GM19468 (cell line): ENCODE measurements around the gene NBEA.

ENCODE experiments used
- ATAC-seq: cut with Tn5 transposase; IDR thresholded peaks from one replicate; pipeline ENCODE4 v1.9.1; 2021; ENCODE audit warnings: mild to moderate bottlenecking, moderate library complexity, moderate number of reproducible peaks; ENCODE audit not compliant: unreplicated experiment; ENCODE audit errors: extremely low read depth

NBEA gene

DNA sequence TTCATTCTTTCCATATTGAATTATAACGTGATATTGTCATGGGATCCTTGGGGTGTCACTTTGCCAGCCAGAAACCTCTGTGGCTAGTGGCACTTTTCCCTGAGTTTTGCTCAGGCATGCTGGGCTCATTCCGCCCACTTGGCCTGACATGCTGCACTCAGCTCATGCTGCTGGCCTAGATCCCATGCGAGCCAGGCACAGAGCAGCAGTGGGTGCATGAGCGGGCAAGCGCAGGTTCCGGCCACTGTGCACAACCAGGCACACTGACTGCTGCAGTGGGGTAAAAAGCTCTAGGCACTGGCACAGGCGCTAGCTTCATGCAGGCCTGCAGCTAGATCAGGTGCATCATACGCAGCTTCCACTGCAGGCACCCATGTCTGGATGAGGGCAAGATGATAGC is 313.2 kb downstream of the NBEA start:
- no peak for ATAC-seq

DNA sequence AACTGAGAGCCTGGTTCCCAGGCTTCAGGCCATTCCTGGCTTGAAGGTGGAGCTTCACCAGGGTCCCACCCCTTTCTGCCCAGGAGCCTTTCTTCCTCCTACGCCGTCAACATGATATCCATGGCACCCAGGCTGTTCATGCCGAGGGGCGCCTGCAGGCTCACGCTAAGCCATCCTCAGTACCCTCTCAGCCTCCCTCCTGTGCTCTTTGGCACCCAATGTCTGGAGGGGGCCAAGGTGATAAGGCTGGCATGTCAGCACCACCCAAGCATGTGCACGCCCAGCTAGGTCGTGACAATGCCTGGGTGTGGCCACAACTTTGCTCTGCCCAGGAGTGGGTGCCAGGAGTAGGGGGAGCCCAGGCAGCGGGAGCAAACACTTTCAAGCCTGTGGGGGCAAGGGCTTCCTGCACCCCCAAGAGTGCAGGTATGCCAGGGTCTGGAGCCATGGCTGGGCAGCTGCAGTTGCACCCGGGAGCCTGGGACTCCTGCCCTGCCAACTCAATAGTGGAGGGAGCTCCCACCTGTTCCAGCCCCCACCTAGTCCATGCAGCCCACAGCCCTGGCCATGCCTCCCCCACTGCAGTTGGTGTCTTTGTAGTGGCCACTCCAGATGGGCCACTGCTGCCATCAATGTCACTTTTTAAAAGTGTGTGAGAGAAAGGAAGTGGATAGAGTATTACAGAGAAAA is 314.5 kb downstream of the NBEA start:
- no peak for ATAC-seq

DNA sequence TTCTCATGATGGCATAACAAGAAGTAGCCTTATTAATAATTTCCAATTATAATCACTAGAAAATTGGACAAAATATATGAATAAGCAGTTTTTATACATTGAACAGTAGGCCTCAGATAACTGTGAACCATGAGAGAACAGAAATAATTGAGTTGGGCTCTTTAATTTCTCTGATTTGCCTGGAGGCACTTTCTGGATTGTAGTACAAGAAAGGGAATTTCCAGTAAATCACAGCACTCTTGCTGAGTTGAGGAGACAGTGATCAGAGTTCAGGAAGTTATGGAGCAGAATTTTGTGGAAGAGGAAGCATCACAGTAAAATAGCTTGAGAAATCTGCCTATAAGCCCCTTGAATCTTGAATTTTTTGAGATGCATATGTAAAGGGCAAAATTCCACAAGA is 318.2 kb downstream of the NBEA start:
- no peak for ATAC-seq

DNA sequence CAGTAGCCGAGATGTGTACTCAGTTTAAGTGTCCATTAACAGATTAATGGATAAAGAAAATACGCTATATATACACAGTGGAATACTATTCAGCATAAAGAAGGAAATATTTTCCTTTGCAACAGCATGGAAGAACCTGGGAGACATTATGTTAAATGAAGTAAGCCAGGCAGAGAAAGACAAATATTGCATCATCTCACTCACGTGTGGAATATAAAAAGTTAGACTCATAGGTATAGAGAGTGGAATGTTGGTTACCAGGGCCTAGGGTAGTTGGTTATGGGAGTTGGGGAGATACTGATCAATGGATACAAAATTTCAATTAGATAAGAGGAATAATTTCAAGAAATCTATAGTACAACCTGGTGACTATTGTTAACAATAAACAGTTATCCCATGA is 324.3 kb downstream of the NBEA start:
- ATAC-seq: no peak

DNA sequence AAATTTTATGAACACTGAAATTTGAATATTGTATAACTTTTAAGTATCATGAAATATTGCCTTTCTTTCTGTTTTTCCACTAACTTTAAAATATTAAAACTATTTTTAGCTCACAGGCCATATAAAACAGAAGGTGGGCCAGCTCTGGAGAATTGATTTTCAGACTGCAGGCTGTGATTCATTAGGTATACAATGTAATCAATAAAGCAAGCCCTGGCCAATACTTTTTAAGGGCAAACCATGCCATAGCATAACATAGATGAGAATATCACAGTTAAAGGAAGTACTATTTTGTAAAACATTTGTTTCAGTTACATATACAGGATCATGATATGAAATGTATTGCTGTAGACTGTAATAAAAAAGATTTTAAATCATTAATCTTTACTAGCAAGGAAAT is 336.8 kb downstream of the NBEA start:
- no peak for ATAC-seq

DNA sequence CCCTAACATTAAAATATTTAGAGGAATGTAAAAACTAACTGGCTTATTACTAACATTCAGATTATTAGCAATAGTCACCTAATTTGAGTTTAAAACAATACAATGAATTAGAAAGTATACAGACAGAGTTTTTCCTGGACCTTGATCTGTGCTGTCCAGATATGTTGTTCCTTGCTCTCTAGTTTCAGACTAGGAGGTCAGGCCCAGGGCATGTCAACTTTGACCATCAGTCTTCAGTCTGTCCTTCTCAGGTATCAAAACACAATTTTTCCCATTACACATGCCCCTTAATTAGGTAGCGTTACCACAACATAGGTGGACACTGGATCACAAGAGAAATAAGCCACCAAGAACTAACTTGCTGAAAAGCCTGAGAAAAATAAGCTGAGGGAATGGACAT is 337.4 kb downstream of the NBEA start:
- no peak for ATAC-seq

DNA sequence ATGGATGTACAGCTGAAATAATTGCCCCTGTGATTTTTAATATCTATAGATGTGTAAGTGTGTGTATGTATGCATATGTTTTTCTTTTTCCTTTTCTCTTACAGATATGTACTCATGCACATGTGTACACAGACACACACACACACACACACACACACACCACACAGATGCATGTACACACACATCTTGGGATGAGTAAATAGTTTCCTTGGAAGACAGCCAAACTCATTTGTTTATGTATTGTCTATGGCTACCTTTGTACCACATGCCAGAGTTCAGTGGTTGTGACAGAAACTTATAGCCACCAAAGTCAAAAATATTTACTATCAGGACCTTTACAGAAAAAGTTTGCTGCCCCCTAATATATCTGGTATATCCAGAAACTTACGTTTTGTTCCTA is 341.8 kb downstream of the NBEA start:
- no peak for ATAC-seq

DNA sequence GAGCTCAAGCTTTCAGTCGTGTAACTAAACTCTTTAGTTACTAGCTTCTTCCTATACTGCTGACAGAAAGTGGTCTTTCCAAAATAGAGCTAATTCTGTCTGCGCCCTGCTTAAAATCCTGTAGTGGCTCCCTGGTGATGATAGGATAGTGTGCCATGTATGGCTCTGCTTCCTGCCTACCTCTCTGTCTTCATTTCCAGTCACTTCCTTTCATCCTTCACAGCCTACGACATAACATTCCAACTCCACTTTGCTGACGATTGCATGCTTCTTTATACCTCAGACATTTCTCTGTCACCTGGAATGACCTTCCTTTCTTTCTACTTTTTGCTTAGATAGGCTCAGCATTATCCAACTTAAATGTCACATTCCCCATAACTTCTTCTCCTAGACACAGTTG is 343.6 kb downstream of the NBEA start:
- no peak for ATAC-seq

DNA sequence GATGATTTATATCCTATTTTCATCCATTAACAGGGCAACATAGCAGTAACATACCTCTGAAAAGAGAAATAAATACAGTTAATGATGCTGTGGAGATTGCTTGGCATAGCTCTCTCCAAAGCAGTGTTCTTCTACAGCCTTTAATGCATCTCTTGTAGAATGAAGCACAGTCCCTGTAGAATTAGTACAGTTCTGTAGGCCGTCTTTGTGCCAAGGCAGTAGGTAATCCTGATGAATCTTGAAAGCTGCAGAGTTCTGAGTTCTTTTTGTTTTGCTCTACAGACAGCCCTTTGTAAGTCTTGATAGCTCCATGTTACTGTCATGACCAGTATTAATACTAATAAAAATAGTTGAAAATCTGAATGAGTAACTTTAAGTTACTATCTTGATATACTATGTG is 350.3 kb downstream of the NBEA start:
- ATAC-seq: no peak

DNA sequence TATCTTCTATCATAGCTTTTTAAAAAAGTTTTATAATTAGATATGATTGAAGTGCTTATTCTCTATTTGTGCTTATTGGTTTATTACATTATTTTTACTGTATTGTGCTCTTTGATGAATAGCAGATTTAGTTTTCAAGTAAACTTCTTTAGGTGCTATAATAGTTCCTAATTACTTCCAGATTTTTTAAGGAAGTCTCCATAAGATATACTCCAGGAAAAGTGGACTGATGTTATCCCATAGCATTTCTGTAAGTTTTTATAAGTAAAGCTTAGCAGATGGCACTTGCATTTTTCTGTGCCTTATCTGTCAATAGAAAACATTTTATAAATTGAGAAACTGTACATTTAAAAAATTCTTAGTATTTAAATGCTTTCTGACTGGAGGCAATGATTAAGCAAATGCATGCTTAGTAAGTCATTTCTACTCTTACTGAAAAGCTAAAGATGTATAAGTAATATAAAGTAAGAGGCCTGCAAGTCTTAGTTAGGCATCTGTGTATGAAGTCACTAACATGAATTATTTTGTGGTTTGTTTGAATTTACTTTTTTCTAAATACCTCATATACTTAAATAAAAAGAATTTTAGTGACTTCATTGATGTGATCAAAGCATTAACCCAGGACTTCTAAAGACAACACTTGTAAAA is 351.6 kb downstream of the NBEA start:
- ATAC-seq: no peak

DNA sequence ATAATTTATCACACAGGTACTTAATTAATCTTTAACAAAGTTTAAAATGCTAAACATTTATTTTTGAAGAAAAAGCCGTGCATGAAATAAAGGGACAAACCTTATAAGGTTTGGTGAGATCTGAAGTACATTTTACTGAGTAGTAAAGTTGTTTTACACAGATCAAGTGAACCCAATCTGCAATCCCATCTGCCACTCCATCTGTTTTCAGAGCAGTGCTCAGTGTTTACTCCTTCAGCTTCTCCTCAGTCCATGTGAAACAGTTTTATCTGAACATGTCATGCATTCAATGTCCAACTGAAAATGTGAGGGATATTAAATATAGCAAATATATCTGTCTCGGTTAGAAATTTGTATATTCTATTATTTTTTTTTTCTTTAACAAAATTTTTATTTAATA is 367.6 kb downstream of the NBEA start:
- no peak for ATAC-seq

DNA sequence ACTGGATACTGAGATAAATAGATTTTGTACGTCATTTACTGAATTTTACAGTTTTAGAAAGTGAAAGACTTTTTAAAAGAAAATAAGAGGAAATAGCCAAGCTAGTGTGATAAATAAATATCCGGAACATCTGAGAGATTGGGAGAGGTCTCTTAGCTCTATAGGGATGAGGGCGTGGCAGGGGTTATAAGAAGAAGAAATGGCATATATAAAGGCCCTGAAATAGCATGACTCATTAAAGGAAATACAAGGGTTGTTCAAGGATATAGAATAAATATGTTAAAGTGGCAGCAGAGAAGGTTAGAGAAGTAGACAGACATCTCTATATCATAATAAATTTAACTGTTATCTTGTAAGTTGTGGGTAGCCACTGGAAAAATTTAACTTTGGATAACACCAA is 390.1 kb downstream of the NBEA start:
- no peak for ATAC-seq

DNA sequence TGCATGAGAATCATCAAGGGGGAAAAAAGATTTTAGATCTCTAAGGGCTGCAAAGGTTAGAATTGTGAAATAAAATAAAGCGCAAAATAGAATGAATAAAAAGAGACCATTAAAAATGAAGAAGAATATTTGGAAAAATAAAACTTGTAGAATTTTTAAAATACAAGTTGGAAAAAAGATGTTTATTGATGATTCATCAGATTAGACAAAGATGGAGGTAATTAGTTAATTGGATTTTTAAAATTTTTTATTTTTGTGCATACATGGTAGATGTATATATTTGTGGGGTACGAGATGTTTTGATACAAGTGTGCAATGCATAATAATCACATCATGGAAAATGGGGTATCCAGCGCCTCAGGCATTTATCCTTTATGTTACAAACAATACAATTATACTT is 391.1 kb downstream of the NBEA start:
- no peak for ATAC-seq

DNA sequence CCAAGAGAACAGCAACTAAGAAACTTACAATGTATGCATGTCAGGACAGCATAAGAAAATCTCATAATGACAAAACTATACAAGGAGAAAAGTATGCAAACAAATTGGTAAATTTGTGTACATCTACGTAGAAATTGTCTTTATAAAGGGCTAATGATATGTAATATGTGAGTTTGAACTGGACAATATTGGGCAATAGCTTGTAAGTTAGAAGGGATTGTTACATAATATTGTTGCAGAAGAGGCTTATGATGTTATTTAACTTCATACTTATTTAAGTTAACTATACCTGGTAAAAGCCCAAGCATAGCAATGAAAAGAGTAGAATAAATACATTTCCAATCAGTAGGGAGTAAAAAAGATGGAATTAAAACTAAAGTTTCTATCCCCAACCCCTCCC is 400.4 kb downstream of the NBEA start:
- no peak for ATAC-seq

DNA sequence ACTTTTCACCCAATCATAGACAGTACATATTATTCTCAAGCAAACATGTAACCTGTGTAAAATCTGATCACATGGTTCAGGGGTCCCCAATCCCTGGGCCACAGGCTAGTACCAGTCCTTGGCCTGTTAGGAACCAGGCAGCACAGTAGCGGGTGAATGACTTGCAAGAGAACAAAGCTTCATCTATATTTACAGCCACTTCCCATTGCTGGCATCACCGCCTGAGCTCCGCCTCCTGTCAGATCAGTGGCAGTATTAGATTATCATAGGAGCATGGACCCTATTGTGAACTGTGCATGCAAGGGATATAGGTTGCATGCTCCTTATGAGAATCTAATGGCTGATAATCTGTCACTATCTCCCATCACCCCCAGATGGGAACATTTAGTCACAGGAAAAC is 401.3 kb downstream of the NBEA start:
- no peak for ATAC-seq

DNA sequence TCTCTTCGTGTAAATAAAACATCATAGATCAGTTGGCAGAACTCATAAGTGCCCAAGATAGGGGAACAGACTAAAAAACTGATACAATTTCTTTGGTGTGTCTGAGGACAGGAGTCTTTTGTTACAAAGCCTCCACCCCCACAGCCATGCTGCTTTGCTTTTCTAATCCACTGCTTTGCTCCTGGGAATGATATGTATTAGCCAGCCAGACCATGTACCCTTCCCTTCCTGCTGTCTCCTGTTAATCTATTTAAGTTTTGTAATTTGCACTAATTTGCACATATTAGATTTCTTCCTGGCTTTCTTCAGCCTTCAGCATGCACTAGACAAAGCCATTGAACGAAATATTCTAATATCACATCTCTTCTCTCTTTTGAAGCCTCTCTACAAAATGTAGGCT is 403.9 kb downstream of the NBEA start:
- no peak for ATAC-seq

DNA sequence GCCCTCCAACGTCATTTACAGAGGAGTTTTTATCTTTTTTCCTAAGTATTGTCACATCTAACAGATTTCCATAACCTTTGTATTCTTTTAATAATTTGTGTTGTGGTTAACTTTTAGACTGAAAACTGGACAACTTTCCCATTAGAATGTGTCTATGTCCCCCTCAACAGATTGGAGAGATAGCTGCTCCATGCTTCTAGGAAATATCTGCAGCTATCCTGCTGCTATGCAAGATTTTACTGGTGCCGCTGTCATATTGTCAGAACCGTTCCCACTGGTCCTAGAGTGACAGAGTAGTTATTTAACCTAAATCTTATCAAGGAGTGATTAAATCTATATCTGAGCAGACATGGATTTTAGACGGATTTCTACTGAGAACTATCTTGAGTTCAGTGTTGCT is 404.4 kb downstream of the NBEA start:
- ATAC-seq: no peak

DNA sequence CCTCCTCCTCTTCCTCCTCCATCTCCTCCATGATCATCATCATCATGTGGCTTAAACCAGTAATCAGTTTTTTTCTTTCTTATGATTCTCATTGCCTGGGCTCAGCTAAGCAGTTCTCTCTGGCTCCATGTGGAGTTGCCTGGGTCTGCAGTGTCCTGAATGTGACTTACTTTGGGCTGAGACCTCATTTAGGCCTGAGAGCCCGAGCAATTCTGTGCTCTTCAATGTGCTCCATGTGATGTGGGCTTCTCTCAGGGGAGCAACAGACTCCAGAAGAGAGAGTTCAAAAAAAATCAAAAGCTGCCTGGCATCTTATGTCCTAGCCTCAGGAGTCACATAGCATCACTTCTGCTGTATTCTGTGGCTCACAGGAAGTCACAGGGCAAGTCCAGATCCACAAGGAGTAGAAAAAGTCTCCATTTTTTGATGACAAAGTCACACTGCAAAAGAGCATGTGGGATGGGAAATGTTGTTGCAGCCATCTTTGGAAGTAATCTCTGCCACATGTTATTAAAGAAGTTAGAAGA is 405.7 kb downstream of the NBEA start:
- no peak for ATAC-seq

DNA sequence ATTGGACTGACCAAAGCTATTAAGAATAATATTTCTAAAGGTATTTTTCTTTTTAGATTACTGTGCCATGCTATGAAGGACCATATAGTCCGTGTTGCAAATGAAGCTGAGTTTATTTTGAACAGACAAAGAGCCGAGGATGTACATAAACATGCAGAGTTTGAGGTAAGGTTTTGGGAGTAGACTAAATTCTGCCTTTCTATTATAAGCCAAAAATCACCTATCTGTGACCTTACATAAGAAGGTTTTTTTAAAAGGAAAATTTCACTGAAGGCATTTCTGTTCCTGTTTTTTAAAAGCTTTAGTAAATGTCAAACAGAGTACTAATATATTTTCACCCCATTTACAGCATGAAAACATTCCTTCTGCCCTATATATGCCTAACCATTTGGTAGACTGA is 407.0 kb downstream of the NBEA start:
- ATAC-seq: no peak

DNA sequence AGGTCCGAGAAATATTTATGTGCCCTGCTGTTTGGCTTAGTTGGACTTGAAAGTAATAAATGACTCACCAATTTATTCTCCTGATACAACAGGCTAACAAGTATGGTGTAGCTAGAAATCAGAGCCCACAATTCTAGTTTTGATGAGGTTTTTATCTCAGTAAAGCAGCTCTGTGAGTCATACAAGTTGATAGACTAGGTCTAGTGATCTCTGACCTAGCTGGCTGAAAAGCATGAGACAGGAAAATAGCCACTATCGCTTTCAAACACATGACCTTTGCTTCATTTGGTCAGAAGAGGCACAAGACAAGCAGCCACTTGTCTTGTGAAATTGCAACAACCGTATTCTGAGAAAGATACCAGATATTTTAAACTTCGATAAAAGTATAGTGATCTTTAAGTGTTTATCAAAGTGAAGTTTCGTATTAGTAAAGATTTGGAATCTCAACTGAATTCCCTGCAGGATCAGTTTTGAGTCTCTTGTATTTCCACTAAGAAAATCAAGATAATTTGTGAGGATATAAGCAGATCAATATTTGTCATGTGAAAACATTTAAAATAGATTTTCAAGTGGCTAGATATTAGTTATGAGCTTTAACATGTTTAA is 407.7 kb downstream of the NBEA start:
- peak; percentile 31 for ATAC-seq

DNA sequence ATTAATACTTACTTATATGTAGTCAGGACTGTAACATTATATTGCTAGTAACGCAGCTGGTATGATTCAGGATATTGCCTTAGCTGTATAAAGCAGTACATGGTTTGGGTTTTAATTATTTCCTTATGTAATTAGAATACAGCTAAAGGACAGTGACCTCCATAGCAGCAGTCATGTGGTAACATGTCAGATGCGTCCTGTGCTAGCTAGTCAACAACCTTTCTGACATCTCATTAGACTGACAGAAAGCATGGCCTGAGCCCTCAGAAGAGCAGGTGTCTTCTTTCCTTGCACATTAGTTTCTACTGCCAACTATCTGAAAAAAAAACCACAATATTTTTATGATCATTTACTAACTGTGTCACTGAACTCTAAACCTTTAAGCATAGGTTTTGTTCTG is 412.2 kb downstream of the NBEA start:
- ATAC-seq: no peak

DNA sequence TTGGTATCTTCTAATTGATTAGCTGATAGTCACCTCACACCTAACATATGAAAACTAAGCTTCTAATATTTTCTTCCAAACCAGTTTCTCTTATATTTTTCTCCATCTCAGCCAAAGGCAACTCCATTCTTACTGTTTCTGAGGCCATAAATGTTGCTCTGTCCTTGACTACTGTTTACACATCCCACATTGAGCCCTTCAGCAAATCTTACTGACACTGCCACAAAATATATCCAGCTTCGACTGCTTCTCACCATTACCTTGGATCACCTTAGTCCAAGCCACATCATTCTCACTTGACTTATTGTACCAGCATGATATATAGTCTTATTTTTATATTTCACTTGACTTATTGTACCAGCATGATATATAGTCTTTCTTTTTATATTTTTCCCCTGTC is 412.8 kb downstream of the NBEA start:
- ATAC-seq: no peak
